ENCODE results near the gene TMUB1.

- TF ChIP-seq CTCF (IDR thresholded peaks at IDR 0.05; ENCODE audit: borderline replicate concordance, extremely low read depth, low read length, poor library complexity, severe bottlenecking) = no peak
- TF ChIP-seq EZH2 (IDR thresholded peaks at IDR 0.05; ENCODE audit: borderline replicate concordance, low read depth, low read length, severe bottlenecking) = no peak
These were observed 39.5 kb upstream of the TMUB1 start for GRCh38 chr7:151122796-151123157.

Measured in DND-41 (cell line).